ENCODE results near the gene PSMB11. TPM values are rescaled to one million over a fixed set of nuclear protein-coding genes. Genes with fewer than 3 reads are reported as not detected.

The PSMB11 gene
- total RNA-seq, 1 experiment from 2014 or later: not detected

DNA sequence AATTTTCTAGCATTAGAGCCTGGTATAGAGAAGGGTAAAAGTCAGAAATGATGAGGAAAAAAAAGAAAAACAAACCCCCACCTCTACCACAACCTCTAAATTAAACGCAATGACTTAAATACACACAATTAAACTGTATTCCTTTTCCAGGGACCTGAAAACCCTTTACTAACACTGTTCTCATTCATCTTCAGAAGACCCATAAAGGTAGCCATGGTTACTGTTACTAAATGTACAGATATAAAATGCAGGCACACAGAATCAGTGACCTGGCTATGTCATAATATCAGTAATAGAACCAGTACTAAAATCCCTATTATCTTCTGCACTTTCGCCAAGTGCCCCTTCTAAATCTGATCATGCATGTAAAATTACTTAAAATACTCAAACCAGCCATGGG is 51.5 kb downstream of the PSMB11 start:
- in situ Hi-C loops (cut with HindIII; ENCODE audit: low pct_unique_long_range_greater_than_20kb, low sequenced_read_pairs): no loop called here
- DNase-seq (ENCODE audit: low read depth): no peak

Other genes with a start within 250 kb of the PSMB11 start
- 0.38 and 7.7 TPM in 2 replicates for gene SLC7A7, start 226.8 kb upstream of the PSMB11 start, total RNA-seq (2014; rRNA removed; shearing (Covaris generic); ENCODE audit: low replicate concordance)
- gene MRPL52, start 212.3 kb upstream of the PSMB11 start, total RNA-seq (2014; rRNA removed; shearing (Covaris generic); ENCODE audit: low replicate concordance): 81.2 and 137 TPM in 2 replicates
- gene MMP14, start 205.6 kb upstream of the PSMB11 start, total RNA-seq (2014; rRNA removed; shearing (Covaris generic); ENCODE audit: low replicate concordance): not detected in 2 replicates
- 44.5 and 48.8 TPM in 2 replicates for gene LRP10, start 170.5 kb upstream of the PSMB11 start, total RNA-seq (2014; rRNA removed; shearing (Covaris generic); ENCODE audit: low replicate concordance)
- not detected in 2 replicates for gene REM2, start 159.0 kb upstream of the PSMB11 start, total RNA-seq (2014; rRNA removed; shearing (Covaris generic); ENCODE audit: low replicate concordance)
- gene RBM23, start 123.1 kb upstream of the PSMB11 start, total RNA-seq (2014; rRNA removed; shearing (Covaris generic); ENCODE audit: low replicate concordance): 87.9 and 107 TPM in 2 replicates
- gene PRMT5, start 112.8 kb upstream of the PSMB11 start, total RNA-seq (2014; rRNA removed; shearing (Covaris generic); ENCODE audit: low replicate concordance): 92.8 and 171 TPM in 2 replicates
- gene HAUS4, start 85.1 kb upstream of the PSMB11 start, total RNA-seq (2014; rRNA removed; shearing (Covaris generic); ENCODE audit: low replicate concordance): 120 and 155 TPM in 2 replicates
- 109 and 119 TPM in 2 replicates for gene AJUBA, start 59.7 kb upstream of the PSMB11 start, total RNA-seq (2014; rRNA removed; shearing (Covaris generic); ENCODE audit: low replicate concordance)
- 5.5 and 21.9 TPM in 2 replicates for gene C14orf93, start 32.1 kb upstream of the PSMB11 start, total RNA-seq (2014; rRNA removed; shearing (Covaris generic); ENCODE audit: low replicate concordance)
- 225 and 270 TPM in 2 replicates for gene PSMB5, start 7.3 kb upstream of the PSMB11 start, total RNA-seq (2014; rRNA removed; shearing (Covaris generic); ENCODE audit: low replicate concordance)
- 7.6 and 9.5 TPM in 2 replicates for gene CDH24, start 15.3 kb downstream of the PSMB11 start, total RNA-seq (2014; rRNA removed; shearing (Covaris generic); ENCODE audit: low replicate concordance)
- gene ACIN1, start 52.9 kb downstream of the PSMB11 start, total RNA-seq (2014; rRNA removed; shearing (Covaris generic); ENCODE audit: low replicate concordance): 31.6 and 49.1 TPM in 2 replicates
- gene C14orf119, start 53.3 kb downstream of the PSMB11 start, total RNA-seq (2014; rRNA removed; shearing (Covaris generic); ENCODE audit: low replicate concordance): 35.2 and 57.1 TPM in 2 replicates
- not detected in 2 replicates for gene CIROP, start 62.8 kb downstream of the PSMB11 start, total RNA-seq (2014; rRNA removed; shearing (Covaris generic); ENCODE audit: low replicate concordance)
- gene CEBPE, start 77.0 kb downstream of the PSMB11 start, total RNA-seq (2014; rRNA removed; shearing (Covaris generic); ENCODE audit: low replicate concordance): not detected in 2 replicates
- not detected in 2 replicates for gene SLC7A8, start 141.4 kb downstream of the PSMB11 start, total RNA-seq (2014; rRNA removed; shearing (Covaris generic); ENCODE audit: low replicate concordance)
- gene RNF212B, start 195.7 kb downstream of the PSMB11 start, total RNA-seq (2014; rRNA removed; shearing (Covaris generic); ENCODE audit: low replicate concordance): not detected in 2 replicates
- 4.6 and 9.0 TPM in 2 replicates for gene HOMEZ, start 243.9 kb downstream of the PSMB11 start, total RNA-seq (2014; rRNA removed; shearing (Covaris generic); ENCODE audit: low replicate concordance)

All from Caki2 (cell line).